Brain microvascular endothelial cell (primary cell): Measurements from ENCODE around the gene POFUT2.

Source experiments
- DNase-seq: peaks from one replicate; pipeline ENCODE4 v3.0.0-alpha.2; 2020
- H3K27ac ChIP-seq: fragments of 250-450 bp; sonication (Bioruptor Pico); 2 replicates; pipeline ENCODE4 v1.5.1; 2020; ENCODE audit warnings: mild to moderate bottlenecking, moderate library complexity
- H3K27me3 ChIP-seq: fragments of 250-450 bp; sonication (Bioruptor Pico); replicated peaks from 2 replicates; pipeline ENCODE4 v1.5.1; 2020; ENCODE audit warnings: mild to moderate bottlenecking
- H3K36me3 ChIP-seq: fragments of 250-450 bp; sonication (Bioruptor Pico); replicated peaks from 2 replicates; pipeline ENCODE4 v1.5.1; 2020; ENCODE audit warnings: mild to moderate bottlenecking
- H3K4me3 ChIP-seq: 2 replicates; pipeline ENCODE4 v1.5.1; 2011; ENCODE audit warnings: low read depth, mild to moderate bottlenecking, control low read depth, low read length, moderate library complexity
- CTCF ChIP-seq: IDR thresholded peaks from 2 replicates; pipeline ENCODE4 v1.5.1; 2011; ENCODE audit warnings: low read depth, mild to moderate bottlenecking, moderate library complexity, low read length, control low read depth, inconsistent platforms; ENCODE audit errors: missing control alignments
- in situ Hi-C: cut with HindIII; loops from 2 replicates; pipeline ENCODE4 v1.10.0; 2017; ENCODE audit warnings: low sequenced_read_pairs, low pct_ligation_motif_present

POFUT2 gene

GRCh38 chr21:45334591-45335081 is 46.9 kb upstream of the POFUT2 start:
- in situ Hi-C loops: no loop called here
- H3K36me3 ChIP-seq: no peaks in the 10 kb centered on the region
- no peak for TF ChIP-seq CTCF
- no peaks in the 10 kb centered on the region for H3K27me3 ChIP-seq
- DNase-seq: no peak
- H3K4me3 ChIP-seq: no peak overlapping the region
- no peak overlapping the region for H3K27ac ChIP-seq

- H3K4me3 ChIP-seq: no peak overlapping the region
- DNase-seq: no peak
- H3K36me3 ChIP-seq: no peaks in the 10 kb centered on the region
- H3K27ac ChIP-seq: peak overlapping the region; percentile 0
- no peak for TF ChIP-seq CTCF
- H3K27me3 ChIP-seq: no peaks in the 10 kb centered on the region
- in situ Hi-C loops: no loop called here
Measured at GRCh38 chr21:45334134-45334533, 46.4 kb upstream of the POFUT2 start.

GRCh38 chr21:45333583-45334121 is 46.0 kb upstream of the POFUT2 start:
- DNase-seq: peak; percentile 72
- Histone ChIP-seq H3K4me3 (no peak overlapping the region), H3K27ac (peak overlapping the region; percentile 7), H3K27me3 (no peaks in the 10 kb centered on the region), H3K36me3 (no peaks in the 10 kb centered on the region)
- no peak for TF ChIP-seq CTCF
- in situ Hi-C loops: no loop called here

GRCh38 chr21:45332981-45333582 is 45.4 kb upstream of the POFUT2 start:
- Histone ChIP-seq H3K27ac (peak overlapping the region; percentile 7), H3K27me3 (no peaks in the 10 kb centered on the region), H3K36me3 (no peaks in the 10 kb centered on the region), H3K4me3 (no peak overlapping the region)
- in situ Hi-C loops: no loop called here
- TF ChIP-seq CTCF: no peak
- no peak for DNase-seq

GRCh38 chr21:45332415-45332814 is 44.7 kb upstream of the POFUT2 start:
- no peak overlapping the region for H3K27ac ChIP-seq
- DNase-seq: no peak
- in situ Hi-C loops: no loop called here
- no peaks in the 10 kb centered on the region for H3K27me3 ChIP-seq
- H3K36me3 ChIP-seq: no peaks in the 10 kb centered on the region
- no peak overlapping the region for H3K4me3 ChIP-seq
- TF ChIP-seq CTCF: no peak
